ENCODE data around the gene MLN. TPM values are rescaled to one million over a fixed set of nuclear protein-coding genes. Genes with fewer than 3 reads are reported as not detected.

Gene MLN
- total RNA-seq, 4 donors from 2014 or later, result not detected

DNA sequence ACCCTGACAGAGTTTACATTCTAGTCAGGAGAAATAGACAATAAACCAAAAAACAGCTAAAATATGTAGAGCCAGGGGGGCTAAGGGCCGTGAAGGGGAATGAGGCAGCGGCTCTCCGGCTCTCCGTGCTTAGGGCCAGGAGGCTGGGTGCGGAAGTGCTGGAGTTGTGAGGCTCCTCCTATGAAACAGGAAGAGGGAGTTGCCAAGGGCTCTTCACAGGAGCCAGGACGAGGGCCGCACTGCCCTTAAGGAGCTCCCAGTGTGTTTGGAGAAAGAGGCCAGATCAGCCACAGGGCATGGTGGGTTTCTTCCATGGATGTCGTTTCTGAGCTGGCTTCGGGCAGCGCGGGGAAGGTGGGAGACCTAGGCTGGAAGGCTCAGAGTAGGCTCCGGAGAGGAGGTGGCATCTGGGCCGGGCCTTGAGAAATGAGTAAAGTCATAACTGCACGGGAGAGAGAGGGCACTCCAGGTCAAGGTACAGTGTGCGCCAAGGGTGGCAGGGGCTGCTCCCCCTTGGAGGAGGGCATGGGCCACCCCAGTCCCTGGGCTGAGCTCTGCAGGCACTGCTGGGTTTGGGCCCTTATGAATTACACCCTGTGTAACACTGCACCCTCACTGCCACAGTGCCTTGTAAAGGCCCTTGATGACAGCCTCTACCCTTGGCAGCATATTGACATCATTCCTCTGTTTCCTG lies 20.8 kb upstream of the MLN start:
- intact Hi-C loops (cut with DNase I; ENCODE audit: low total_unique reads), result no loop called here
- no peak for TF ChIP-seq CTCF (IDR thresholded peaks at IDR 0.05)
- no peak for TF ChIP-seq POLR2A (IDR thresholded peaks at IDR 0.05)
- WGBS, 2 donors, result 43 to 46% methylated on average over 15 of the region's 15 CpGs
- no peak for DNase-seq (ENCODE audit: low spot score in 2 of 2)
- no peak overlapping the region for H3K4me3 ChIP-seq (ENCODE audit: low read depth, poor library complexity, severe bottlenecking)

DNA sequence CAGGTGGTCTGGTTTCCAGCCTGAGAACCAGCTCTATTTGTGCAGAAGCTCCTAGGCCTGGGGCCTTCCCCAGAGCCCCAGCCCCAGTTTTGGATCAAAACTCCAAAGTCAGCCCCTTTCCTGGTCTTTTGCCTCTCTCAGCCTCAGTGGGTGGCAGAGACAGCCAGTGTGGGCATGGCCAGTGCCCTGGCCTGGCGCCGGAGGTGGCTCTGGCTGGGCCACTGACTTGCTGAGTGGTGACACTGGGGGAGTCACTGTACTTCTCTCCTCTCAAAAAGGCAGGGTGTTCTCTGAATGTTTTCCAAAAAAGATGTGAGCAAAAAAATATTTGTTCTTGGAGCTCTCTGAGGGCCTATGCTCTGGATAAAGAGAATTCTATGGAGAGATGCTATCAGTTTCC lies 20.0 kb upstream of the MLN start:
- no peak overlapping the region for H3K4me3 ChIP-seq (ENCODE audit: low read depth, poor library complexity, severe bottlenecking)
- 58 to 68% methylated on average over 2 of the region's 2 CpGs for WGBS, 2 donors
- no peak for TF ChIP-seq POLR2A (IDR thresholded peaks at IDR 0.05)
- intact Hi-C loops (cut with DNase I; ENCODE audit: low total_unique reads), result no loop called here
- no peak for DNase-seq (ENCODE audit: low spot score in 2 of 2)

DNA sequence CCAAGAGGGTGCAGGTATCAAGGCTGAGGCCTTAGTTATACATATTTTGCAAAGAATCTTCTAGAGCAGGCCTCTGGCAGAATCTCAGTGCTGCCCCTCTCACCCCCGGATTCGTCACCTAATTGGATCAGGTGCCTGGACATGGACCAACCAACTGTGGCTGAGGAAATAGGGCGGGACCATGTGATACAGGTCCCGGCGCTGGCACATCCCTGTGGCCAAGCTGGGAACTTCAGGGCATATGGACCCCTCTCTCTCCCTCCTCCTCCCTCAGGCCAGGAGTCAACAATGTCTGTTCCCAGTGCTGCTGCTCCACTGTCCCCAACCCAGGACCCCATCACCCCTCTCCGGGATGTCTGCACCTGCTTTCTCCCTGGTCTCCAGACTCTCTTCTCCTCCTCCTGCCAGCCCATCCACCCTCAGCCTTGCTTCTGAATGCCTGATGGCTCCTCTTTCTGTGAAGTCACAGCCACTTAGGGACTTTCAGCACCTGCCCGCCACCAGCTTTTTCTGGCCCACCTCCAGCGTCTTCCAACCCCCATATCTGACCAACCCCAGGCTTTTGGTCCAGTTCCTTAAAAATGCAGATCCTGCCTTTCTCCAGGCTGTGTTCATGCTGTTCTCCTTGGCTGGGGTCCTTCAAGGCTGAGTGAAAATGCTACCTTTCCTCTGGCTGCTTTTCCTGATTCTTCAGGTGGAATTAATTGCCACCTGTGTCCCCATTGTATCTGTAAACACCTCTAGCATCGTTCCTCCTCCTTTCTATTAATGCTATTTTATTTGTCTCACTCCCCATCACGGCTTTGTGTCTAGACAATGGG lies 19.0 kb upstream of the MLN start:
- 62 to 69% methylated on average over 10 of the region's 10 CpGs for WGBS, 2 donors
- H3K4me3 ChIP-seq (ENCODE audit: low read depth, poor library complexity, severe bottlenecking), result no peak overlapping the region
- intact Hi-C loops (cut with DNase I; ENCODE audit: low total_unique reads), result no loop called here
- TF ChIP-seq POLR2A (IDR thresholded peaks at IDR 0.05) (no peak), CTCF (IDR thresholded peaks at IDR 0.05) (no peak)
- DNase-seq (ENCODE audit: low spot score in 2 of 2), result no peak

- 68 to 80% methylated on average over 7 of the region's 7 CpGs for WGBS, 2 donors
- no peak for DNase-seq (ENCODE audit: low spot score in 2 of 2)
- intact Hi-C loops (cut with DNase I; ENCODE audit: low total_unique reads), result no loop called here
- TF ChIP-seq CTCF (IDR thresholded peaks at IDR 0.05) (no peak), POLR2A (IDR thresholded peaks at IDR 0.05) (no peak)
- no peak overlapping the region for H3K4me3 ChIP-seq (ENCODE audit: low read depth, poor library complexity, severe bottlenecking)
Measured at GRCh38 chr6:33820784-33821520, 17.1 kb upstream of the MLN start.

DNA sequence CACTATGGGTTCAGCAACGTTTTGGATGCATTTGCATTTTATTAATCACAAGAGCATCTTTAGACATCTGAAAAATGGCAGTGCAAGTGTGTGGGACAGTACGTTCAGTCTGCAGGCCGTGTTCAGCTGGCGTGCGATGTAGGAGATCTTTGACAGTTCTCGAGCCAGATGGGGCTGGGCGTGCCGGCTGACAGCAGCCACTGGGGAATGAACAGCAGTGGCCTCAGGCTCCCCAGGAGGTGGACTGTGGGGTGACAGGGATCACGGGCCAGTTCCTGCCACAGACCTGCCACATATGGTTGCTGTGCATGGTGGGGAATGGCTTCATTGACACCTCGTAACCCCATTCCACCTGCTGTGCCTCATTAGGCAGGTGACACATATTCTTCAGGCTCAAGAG lies 16.4 kb upstream of the MLN start:
- WGBS, 2 donors, result 45 to 48% methylated on average over 10 of the region's 10 CpGs
- DNase-seq (ENCODE audit: low spot score in 2 of 2), result no peak
- intact Hi-C loops (cut with DNase I; ENCODE audit: low total_unique reads), result no loop called here
- no peak for TF ChIP-seq CTCF (IDR thresholded peaks at IDR 0.05)
- TF ChIP-seq POLR2A (IDR thresholded peaks at IDR 0.05), result no peak
- no peak overlapping the region for H3K4me3 ChIP-seq (ENCODE audit: low read depth, poor library complexity, severe bottlenecking)

- no peak overlapping the region for H3K4me3 ChIP-seq (ENCODE audit: low read depth, poor library complexity, severe bottlenecking)
- no peak for DNase-seq (ENCODE audit: low spot score in 2 of 2)
- WGBS, 2 donors, result 80 to 90% methylated on average over 3 to 4 of the region's 4 CpGs
- intact Hi-C loops (cut with DNase I; ENCODE audit: low total_unique reads), result no loop called here
- TF ChIP-seq POLR2A (IDR thresholded peaks at IDR 0.05), result no peak
- TF ChIP-seq CTCF (IDR thresholded peaks at IDR 0.05), result no peak
Measured at GRCh38 chr6:33819021-33819420, 15.2 kb upstream of the MLN start.
